Heart left ventricle (tissue), 16 donors: Measurements from ENCODE around the gene RIPK3. TPM values are rescaled to one million over a fixed set of nuclear protein-coding genes. Genes with fewer than 3 reads are reported as not detected.

Experiments
- ATAC-seq, 4 donors: fragments of 200-7000 bp; cut with Tn5 transposase; one replicate each; pipeline ENCODE4 v1.9.1; 2020 to 2022; ENCODE audit warnings: moderate library complexity in 4 of 4, mild to moderate bottlenecking in 3 of 4, moderate number of reproducible peaks in 1 of 4
- DNase-seq, 5 donors: peaks; one replicate each; pipeline ENCODE4 v3.0.0-alpha.2; 2020
- H3K27ac ChIP-seq, 12 donors: fragments of 200-600 bp; sonication (generic) in 4 of 12; one replicate each; pipeline versions ENCODE4 v1.5.0 to v1.8.0; 2016 to 2022; ENCODE audit warnings: mild to moderate bottlenecking in 2 of 12
- H3K27me3 ChIP-seq, 9 donors: fragments of 200-600 bp; sonication (generic) in 2 of 9; one replicate each; pipeline versions ENCODE4 v1.5.1 to v1.8.0; 2016 to 2022; ENCODE audit warnings: mild to moderate bottlenecking in 3 of 9
- H3K36me3 ChIP-seq, 9 donors: fragments of 200-600 bp; sonication (generic) in 2 of 9; one replicate each; pipeline versions ENCODE4 v1.5.0 to v1.8.0; 2018 to 2022; ENCODE audit warnings: mild to moderate bottlenecking in 2 of 9
- H3K4me1 ChIP-seq, 12 donors: fragments of 200-600 bp; sonication (generic) in 4 of 12; one replicate each; pipeline versions ENCODE4 v1.5.0 to v1.8.0; 2016 to 2022; ENCODE audit warnings: mild to moderate bottlenecking in 3 of 12
- H3K4me3 ChIP-seq, 12 donors: fragments of 200-600 bp; sonication (generic) in 4 of 12; one replicate each; pipeline versions ENCODE4 v1.5.0 to v1.8.0; 2017 to 2022; ENCODE audit warnings: mild to moderate bottlenecking in 9 of 12, moderate library complexity in 4 of 12
- H3K9me3 ChIP-seq, 12 donors: fragments of 200-600 bp; sonication (generic) in 4 of 12; one replicate each; pipeline versions ENCODE4 v1.5.0 to v1.8.0; 2016 to 2022; ENCODE audit warnings: mild to moderate bottlenecking in 1 of 12
- POLR2A ChIP-seq, 2 donors: fragments of 450-650 bp; IDR thresholded peaks; one replicate each; pipeline ENCODE4 v1.6.1; 2017; ENCODE audit warnings: antibody characterized with exemption in 2 of 2, mild to moderate bottlenecking in 2 of 2, moderate library complexity in 2 of 2
- WGBS, 4 donors: extraction: QIAGEN DNeasy Blood & Tissue Kit in 2 of 4; methylation state at CpG; one replicate each; pipeline versions ENCODE4 v1.1.5 to v1.1.7; 2013 to 2018; 5-methylcytosine and 5-hydroxymethylcytosine counted together
- intact Hi-C, 10 donors: fragments of 100-400 bp; cut with DNase I; formaldehyde crosslinking; loops; one replicate each; pipeline versions ENCODE4 v1.11.1 to v1.14.2; 2022
- polyA plus RNA-seq, 2 donors: library from polyadenylated mRNA; stranded (reverse); fragments of 200-250 nt; gene quantifications; one replicate each; pipeline ENCODE4 v1.2.3, GENCODE V29; 2013
- total RNA-seq, 9 donors: library from RNA; depleted of rRNA in 2 of 9; stranded (reverse); fragments of >200 nt in 2 of 9; fragmentation: NEBNext Ultra II Directional in 3 of 9; extraction: Animal tissue kit (Norgen Biotek cat#: 25700) in 3 of 9; gene quantifications; one replicate each; pipeline versions ENCODE4 v1.1.0 to v1.2.4, GENCODE V29; 2016 to 2023
- TF ChIP-seq, protein P1 (sequence below), 12 donors: fragments of 200-600 bp; sonication (generic) in 4 of 12; IDR thresholded peaks; one replicate each; pipeline versions ENCODE4 v1.5.0 to v1.8.0; 2018 to 2022; ENCODE audit warnings: antibody characterized with exemption in 12 of 12, mild to moderate bottlenecking in 5 of 12
- donor health status: ischemic (EF 13 %, LVEDD 7.1; RV severe dilation, severe dysfunction).
- donor health status: healthy with polysubstance abuse.
- donor health status: DM: no; HTN: yes; CAD: no.
- donor health status: DM: no; HTN: no; CAD: no.
- donor health status: ischemic (EF 25% LVEDD 6.9; RV normal size, moderate dysfunction).
- donor health status: ischemic (EF 25% LVEDD 5.7; RV mildly dilated, moderate dysfunction).
- donor health status: healthy.
- donor health status: DM: yes; HTN: yes; CAD: no.
- donor health status: ischemic (EF 35%, LVEDD 5.7; RV mildly dilated, moderate dysfunction).
- donor health status: nonischemic (EF 11% LVEDD 7.7; RV severe dilation, severe dysfunction).
- donor health status: DM: yes; HTN: yes; CAD: no.
- donor health status: PGD.
- donor health status: ischemic (EF 29% LVEDD 5.4; RV normal size, mild dysfunction).
- donor health status: nonischemic (EF 23%, LVEDD 6.1; RV moderate dilation, normal function).

Gene RIPK3
- total and polyA plus RNA-seq, 11 donors = 0.75 to 10.5 (median 3.0) TPM

- Histone ChIP-seq H3K36me3 (peaks cover 0 to 46% (median 17%) of the 10 kb centered on the region in 9 donors), H3K27ac (peak overlapping the region in 2 of 12 donors; percentile 1 to 78), H3K4me1 (peaks cover under 1 to 57% (median 7%) of the 10 kb centered on the region in 12 donors), H3K4me3 (no peak overlapping the region), H3K27me3 (peaks cover 0 to 2% (median 0%) of the 10 kb centered on the region in 9 donors), H3K9me3 (no peaks in the 10 kb centered on the region)
- WGBS, 4 donors = 57 to 96% (median 95%) methylated on average over 2 of the region's 2 CpGs
- intact Hi-C loops = no loop called here
- DNase-seq = no peak
- ATAC-seq = peak in 2 of 4 donors; percentile 14 to 16
- TF ChIP-seq, protein P1, sequence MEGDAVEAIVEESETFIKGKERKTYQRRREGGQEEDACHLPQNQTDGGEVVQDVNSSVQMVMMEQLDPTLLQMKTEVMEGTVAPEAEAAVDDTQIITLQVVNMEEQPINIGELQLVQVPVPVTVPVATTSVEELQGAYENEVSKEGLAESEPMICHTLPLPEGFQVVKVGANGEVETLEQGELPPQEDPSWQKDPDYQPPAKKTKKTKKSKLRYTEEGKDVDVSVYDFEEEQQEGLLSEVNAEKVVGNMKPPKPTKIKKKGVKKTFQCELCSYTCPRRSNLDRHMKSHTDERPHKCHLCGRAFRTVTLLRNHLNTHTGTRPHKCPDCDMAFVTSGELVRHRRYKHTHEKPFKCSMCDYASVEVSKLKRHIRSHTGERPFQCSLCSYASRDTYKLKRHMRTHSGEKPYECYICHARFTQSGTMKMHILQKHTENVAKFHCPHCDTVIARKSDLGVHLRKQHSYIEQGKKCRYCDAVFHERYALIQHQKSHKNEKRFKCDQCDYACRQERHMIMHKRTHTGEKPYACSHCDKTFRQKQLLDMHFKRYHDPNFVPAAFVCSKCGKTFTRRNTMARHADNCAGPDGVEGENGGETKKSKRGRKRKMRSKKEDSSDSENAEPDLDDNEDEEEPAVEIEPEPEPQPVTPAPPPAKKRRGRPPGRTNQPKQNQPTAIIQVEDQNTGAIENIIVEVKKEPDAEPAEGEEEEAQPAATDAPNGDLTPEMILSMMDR (IDR thresholded peaks at IDR 0.05) = no peak
- no peak for TF ChIP-seq POLR2A (IDR thresholded peaks at IDR 0.05)
Observed at GRCh38 chr14:24327303-24327702, 12.5 kb downstream of the RIPK3 start.

DNA sequence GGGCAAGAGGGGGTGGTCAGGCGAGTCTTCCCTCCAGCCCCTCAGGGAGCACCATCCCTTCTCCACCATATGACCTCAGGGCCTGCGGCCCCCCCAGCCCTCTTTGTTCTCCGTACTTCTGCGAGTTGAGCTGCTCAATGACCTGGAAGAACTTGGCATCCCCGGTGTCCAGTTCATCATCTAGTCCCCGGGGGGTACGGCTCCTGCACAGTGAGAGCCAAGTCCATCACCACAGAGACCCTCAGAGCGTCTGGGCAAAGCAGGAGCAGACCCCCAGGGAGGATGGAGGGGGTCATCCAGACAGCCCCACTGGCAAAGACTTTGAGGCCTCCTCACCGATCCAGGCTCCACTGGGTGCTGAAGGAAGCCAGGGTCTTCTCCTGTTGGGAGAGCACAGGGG, 13.8 kb downstream of the RIPK3 start:
- Histone ChIP-seq H3K4me1 (peaks cover 0 to 44% (median 0%) of the 10 kb centered on the region in 12 donors), H3K27ac (no peak overlapping the region), H3K9me3 (no peaks in the 10 kb centered on the region), H3K36me3 (peaks cover 0 to 41% (median 17%) of the 10 kb centered on the region in 9 donors), H3K27me3 (no peaks in the 10 kb centered on the region), H3K4me3 (no peak overlapping the region)
- WGBS, 4 donors = 76 to 87% (median 86%) methylated on average over 7 to 9 of the region's 9 CpGs
- intact Hi-C loops = no loop called here
- ATAC-seq (no peak), DNase-seq (no peak)
- TF ChIP-seq, protein P1 (IDR thresholded peaks at IDR 0.05) = no peak
- no peak for TF ChIP-seq POLR2A (IDR thresholded peaks at IDR 0.05)

GRCh38 chr14:24325041-24325530, 14.7 kb downstream of the RIPK3 start:
- no peak for DNase-seq
- ATAC-seq = no peak
- TF ChIP-seq POLR2A (IDR thresholded peaks at IDR 0.05) = no peak
- TF ChIP-seq, protein P1 (IDR thresholded peaks at IDR 0.05) = no peak
- H3K27me3 ChIP-seq = no peaks in the 10 kb centered on the region
- no peaks in the 10 kb centered on the region for H3K9me3 ChIP-seq
- H3K4me3 ChIP-seq = no peak overlapping the region
- peaks cover 0 to 47% (median 24%) of the 10 kb centered on the region in 9 donors for H3K36me3 ChIP-seq
- H3K4me1 ChIP-seq = peaks cover 0 to 35% (median 0%) of the 10 kb centered on the region in 12 donors
- H3K27ac ChIP-seq = no peak overlapping the region
- intact Hi-C loops = no loop called here
- 87 to 94% (median 90%) methylated on average over 5 of the region's 5 CpGs for WGBS, 4 donors

GRCh38 chr14:24324024-24324423, 15.8 kb downstream of the RIPK3 start:
- intact Hi-C loops = no loop called here
- no peak for DNase-seq
- Histone ChIP-seq H3K27ac (no peak overlapping the region), H3K36me3 (peaks cover 0 to 52% (median 29%) of the 10 kb centered on the region in 9 donors), H3K27me3 (peaks cover 0 to 6% (median 0%) of the 10 kb centered on the region in 9 donors), H3K4me1 (peaks cover 0 to 25% (median 0%) of the 10 kb centered on the region in 12 donors), H3K9me3 (no peaks in the 10 kb centered on the region), H3K4me3 (no peak overlapping the region)
- TF ChIP-seq, protein P1 (IDR thresholded peaks at IDR 0.05) = no peak
- no peak for TF ChIP-seq POLR2A (IDR thresholded peaks at IDR 0.05)
- ATAC-seq = no peak
- WGBS, 4 donors = 77 to 83% (median 81%) methylated on average over 6 of the region's 6 CpGs
